Esophagus muscularis mucosa (tissue), 4 donors: Measurements from ENCODE around the gene GET4.

Source experiments
- CTCF ChIP-seq, 3 experiments: fragments of 200-600 bp in 2 of 3; fragments of 450-650 bp in 1 of 3; sonication (generic) in 2 of 3; IDR thresholded peaks; one replicate each; pipeline ENCODE4 v1.5.1; 2017 to 2019; ENCODE audit warnings: antibody characterized with exemption in 3 of 3, mild to moderate bottlenecking in 2 of 3, moderate library complexity in 1 of 3
- EP300 ChIP-seq: sonication (generic); formaldehyde crosslinking; IDR thresholded peaks from one replicate; pipeline ENCODE4 v1.6.1; 2017; ENCODE audit warnings: antibody characterized with exemption
- POLR2A ChIP-seq: fragments of 450-650 bp; IDR thresholded peaks from one replicate; pipeline ENCODE4 v1.6.1; 2017; ENCODE audit warnings: antibody characterized with exemption, moderate library complexity, mild to moderate bottlenecking, low read depth

- no peak for TF ChIP-seq EP300
- TF ChIP-seq CTCF (IDR thresholded peaks at IDR 0.05), result no peak
- TF ChIP-seq POLR2A, result no peak
Observed at GRCh38 chr7:915291-916218, 39.2 kb downstream of the GET4 start.
